HCT116 (cell line): ENCODE results near the gene SGSM2. TPM values are rescaled to one million over a fixed set of nuclear protein-coding genes. Genes with fewer than 3 reads are reported as not detected.

Experiments used
- ATAC-seq: fragments of 200-7000 bp; cut with Tn5 transposase; 2 replicates; pipeline ENCODE4 v1.9.1; 2020; ENCODE audit warnings: mild to moderate bottlenecking, moderate library complexity
- BruUV-seq: library from RNA; stranded (reverse); fragments of 400-500 nt; replicated peaks from 2 replicates; lab custom pipeline; 2021; lab: Mats Ljungman, UMichigan
- CTCF ChIA-PET: fragments of 300-600 bp; sonication (Branson Sonifier 250); formaldehyde crosslinking; loops from one replicate; lab custom pipeline; 2021; ENCODE audit warnings: antibody characterized with exemption; lab: Charles Lee
- POLR2A ChIA-PET: fragments of 300-600, 350-600 bp; sonication (Branson Sonifier 250); formaldehyde crosslinking; loops from one replicate; lab custom pipeline; 2021; ENCODE audit warnings: antibody characterized with exemption; lab: Charles Lee
- RAD21 ChIA-PET, 2 experiments: fragments of 300-600 bp; sonication (Branson Sonifier 250); formaldehyde crosslinking; loops; one replicate each; lab custom pipeline; 2023; ENCODE audit warnings: low total read pairs in 2 of 2; ENCODE audit not compliant: uncharacterized antibody in 2 of 2, unreplicated experiment in 2 of 2, low non-redundant PET in 1 of 2; lab: Charles Lee
- DNase-seq: peaks from one replicate; pipeline ENCODE4 v3.0.0-alpha.2; 2010; ENCODE audit warnings: low read depth, low spot score
- H2AFZ ChIP-seq: fragments of 200-600 bp; shearing (Covaris generic), sonication (generic); 2 replicates; pipeline ENCODE4 v1.6.1; 2017; ENCODE audit warnings: low read depth, mixed run types, mixed read lengths, antibody characterized with exemption, low read length; ENCODE audit not compliant: poor library complexity, severe bottlenecking
- H3K27ac ChIP-seq: 2 replicates; pipeline ENCODE4 v1.5.1; 2012; ENCODE audit warnings: low read depth, low read length
- H3K27me3 ChIP-seq: fragments of 200-600 bp; sonication (generic); 2 replicates; pipeline ENCODE4 v1.6.1; 2016; ENCODE audit warnings: mixed run types, low read length, mixed read lengths; ENCODE audit not compliant: insufficient read depth
- H3K36me3 ChIP-seq, 2 experiments: fragments of 200-500 bp in 1 of 2; fragments of 200-600 bp in 1 of 2; sonication (Bioruptor generic) in 1 of 2; sonication (generic) in 1 of 2; 2 replicates each; pipeline versions ENCODE4 v1.5.1 to v1.6.1; 2014 to 2016; ENCODE audit warnings: low read length in 2 of 2, inconsistent platforms in 1 of 2, mixed read lengths in 1 of 2, mixed run types in 1 of 2; ENCODE audit not compliant: insufficient read depth in 2 of 2, control insufficient read depth in 1 of 2
- H3K4me1 ChIP-seq, 2 experiments: fragments of 200-600 bp in 1 of 2; sonication (generic) in 1 of 2; 2 replicates each; pipeline versions ENCODE4 v1.5.1 to v1.6.1; 2012 to 2017; ENCODE audit warnings: low read length in 2 of 2, inconsistent platforms in 1 of 2, mild to moderate bottlenecking in 1 of 2, mixed read lengths in 1 of 2, mixed run types in 1 of 2, moderate library complexity in 1 of 2; ENCODE audit not compliant: insufficient read depth in 2 of 2, control insufficient read depth in 1 of 2
- H3K4me2 ChIP-seq: fragments of 200-600 bp; sonication (generic); 2 replicates; pipeline ENCODE4 v1.6.1; 2017; ENCODE audit warnings: mixed run types, low read length, mixed read lengths
- H3K4me3 ChIP-seq, 2 experiments: fragments of 200-600 bp in 1 of 2; sonication (generic) in 1 of 2; replicated peaks in 1 of 2; 2 replicates each; pipeline ENCODE4 v1.5.1; 2011 to 2016; ENCODE audit warnings: low read length in 2 of 2, control low read depth in 1 of 2, low read depth in 1 of 2, mild to moderate bottlenecking in 1 of 2, mixed read lengths in 1 of 2, mixed run types in 1 of 2
- H3K79me2 ChIP-seq: fragments of 200-600 bp; sonication (generic); 2 replicates; pipeline ENCODE4 v1.6.1; 2017; ENCODE audit warnings: mild to moderate bottlenecking, mixed run types, low read length, moderate library complexity, mixed read lengths; ENCODE audit not compliant: insufficient read depth
- H3K9ac ChIP-seq: fragments of 200-600 bp; sonication (generic); 2 replicates; pipeline ENCODE4 v1.6.1; 2016; ENCODE audit warnings: low read length, mixed read lengths
- H3K9me2 ChIP-seq: fragments of 200-600 bp; sonication (generic), shearing (Covaris generic); 2 replicates; pipeline ENCODE4 v1.6.1; 2017; ENCODE audit warnings: mixed run types, mild to moderate bottlenecking, moderate library complexity; ENCODE audit not compliant: insufficient read depth
- H3K9me3 ChIP-seq, 2 experiments: fragments of 200-500 bp in 1 of 2; fragments of 200-600 bp in 1 of 2; sonication (Bioruptor generic) in 1 of 2; sonication (generic) in 1 of 2; 2 replicates each; pipeline ENCODE4 v1.6.1; 2014 to 2017; ENCODE audit warnings: low read length in 2 of 2, mixed read lengths in 2 of 2, inconsistent platforms in 1 of 2, low read depth in 1 of 2, mild to moderate bottlenecking in 1 of 2, mixed run types in 1 of 2, moderate library complexity in 1 of 2; ENCODE audit not compliant: control insufficient read depth in 1 of 2, insufficient read depth in 1 of 2
- H4K20me1 ChIP-seq: fragments of 200-600 bp; sonication (generic), shearing (Covaris generic); 2 replicates; pipeline ENCODE4 v1.6.1; 2017; ENCODE audit warnings: mixed run types, mild to moderate bottlenecking, moderate library complexity; ENCODE audit not compliant: insufficient read depth
- ELF1 ChIP-seq: IDR thresholded peaks from 2 replicates; pipeline ENCODE4 v1.6.1; 2012; ENCODE audit warnings: low read depth, borderline replicate concordance
- POLR2A ChIP-seq: IDR thresholded peaks from 2 replicates; pipeline ENCODE4 v1.7.0; 2011; ENCODE audit warnings: borderline replicate concordance; ENCODE audit not compliant: insufficient read depth, insufficient read length; ENCODE audit errors: extremely low read depth
- SIN3A ChIP-seq: IDR thresholded peaks from 2 replicates; pipeline ENCODE4 v1.6.1; 2012; ENCODE audit warnings: low read depth
- SRF ChIP-seq: IDR thresholded peaks from 2 replicates; pipeline ENCODE4 v1.6.1; 2012; ENCODE audit warnings: low read depth
- TCF7L2 ChIP-seq: IDR thresholded peaks from 2 replicates; pipeline ENCODE4 v1.7.0; 2011; ENCODE audit warnings: borderline replicate concordance, inconsistent platforms; ENCODE audit not compliant: insufficient read depth, insufficient read length; ENCODE audit errors: extremely low read depth
- YY1 ChIP-seq: IDR thresholded peaks from 2 replicates; pipeline ENCODE4 v1.6.1; 2011; ENCODE audit warnings: low read length, low read depth, moderate library complexity, mild to moderate bottlenecking; ENCODE audit not compliant: insufficient replicate concordance; ENCODE audit errors: extremely low read depth
- ZFX ChIP-seq: fragments of 450-650 bp; IDR thresholded peaks from 2 replicates; pipeline ENCODE4 v1.6.1; 2017
- intact Hi-C: fragments of 100-400 bp; cut with micrococcal nuclease; formaldehyde crosslinking; loops from 2 replicates; pipeline ENCODE4 v1.10.0; 2022
- total RNA-seq: library from RNA; stranded (reverse); gene quantifications from one replicate; pipeline ENCODE4 v1.2.1, GENCODE V29; 2021; ENCODE audit not compliant: unreplicated experiment
- TF ChIP-seq, protein P1 (sequence below): IDR thresholded peaks from 2 replicates; pipeline ENCODE4 v1.6.1; 2012
- TF ChIP-seq, protein P2 (sequence below): IDR thresholded peaks from 2 replicates; pipeline ENCODE4 v1.6.1; 2012; ENCODE audit warnings: low read depth

Gene SGSM2
- total RNA-seq, 1 experiment from 2014 or later: 68.1 TPM

DNA sequence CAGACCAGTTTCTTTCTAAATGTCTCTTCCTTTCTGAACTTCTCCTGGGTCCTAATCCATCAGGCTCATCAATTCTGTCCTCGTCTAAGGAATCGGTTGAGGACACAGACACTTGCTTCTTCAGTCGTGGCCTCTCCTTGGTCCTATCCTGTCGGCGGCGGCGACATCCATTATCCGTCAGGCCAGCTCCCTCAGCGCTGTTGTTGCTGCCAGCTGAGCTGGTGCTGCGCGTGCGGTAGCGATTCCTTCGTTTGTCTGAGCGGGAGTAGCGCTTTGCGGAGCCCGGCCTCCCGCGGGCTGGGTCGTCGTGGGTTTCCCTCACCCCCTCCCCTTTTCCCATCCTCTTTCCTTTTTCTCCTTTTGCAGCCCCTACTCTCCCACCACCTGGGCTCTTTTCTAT, 37.5 kb upstream of the SGSM2 start:
- RAD21 ChIA-PET: no interaction called here
- BruUV-seq: no TSS peak
- intact Hi-C loops: no loop called here

More for the DNA sequence above, 37.5 kb upstream of the SGSM2 start:
- no peaks in the 10 kb centered on the region for H3K9me2 ChIP-seq
- TF ChIP-seq ELF1 (no peak), ZFX (no peak), YY1 (no peak), SRF (no peak), TCF7L2 (no peak), POLR2A (no peak), SIN3A (no peak)
- TF ChIP-seq, protein P1, sequence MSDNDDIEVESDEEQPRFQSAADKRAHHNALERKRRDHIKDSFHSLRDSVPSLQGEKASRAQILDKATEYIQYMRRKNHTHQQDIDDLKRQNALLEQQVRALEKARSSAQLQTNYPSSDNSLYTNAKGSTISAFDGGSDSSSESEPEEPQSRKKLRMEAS: no peak
- TF ChIP-seq, protein P2, sequence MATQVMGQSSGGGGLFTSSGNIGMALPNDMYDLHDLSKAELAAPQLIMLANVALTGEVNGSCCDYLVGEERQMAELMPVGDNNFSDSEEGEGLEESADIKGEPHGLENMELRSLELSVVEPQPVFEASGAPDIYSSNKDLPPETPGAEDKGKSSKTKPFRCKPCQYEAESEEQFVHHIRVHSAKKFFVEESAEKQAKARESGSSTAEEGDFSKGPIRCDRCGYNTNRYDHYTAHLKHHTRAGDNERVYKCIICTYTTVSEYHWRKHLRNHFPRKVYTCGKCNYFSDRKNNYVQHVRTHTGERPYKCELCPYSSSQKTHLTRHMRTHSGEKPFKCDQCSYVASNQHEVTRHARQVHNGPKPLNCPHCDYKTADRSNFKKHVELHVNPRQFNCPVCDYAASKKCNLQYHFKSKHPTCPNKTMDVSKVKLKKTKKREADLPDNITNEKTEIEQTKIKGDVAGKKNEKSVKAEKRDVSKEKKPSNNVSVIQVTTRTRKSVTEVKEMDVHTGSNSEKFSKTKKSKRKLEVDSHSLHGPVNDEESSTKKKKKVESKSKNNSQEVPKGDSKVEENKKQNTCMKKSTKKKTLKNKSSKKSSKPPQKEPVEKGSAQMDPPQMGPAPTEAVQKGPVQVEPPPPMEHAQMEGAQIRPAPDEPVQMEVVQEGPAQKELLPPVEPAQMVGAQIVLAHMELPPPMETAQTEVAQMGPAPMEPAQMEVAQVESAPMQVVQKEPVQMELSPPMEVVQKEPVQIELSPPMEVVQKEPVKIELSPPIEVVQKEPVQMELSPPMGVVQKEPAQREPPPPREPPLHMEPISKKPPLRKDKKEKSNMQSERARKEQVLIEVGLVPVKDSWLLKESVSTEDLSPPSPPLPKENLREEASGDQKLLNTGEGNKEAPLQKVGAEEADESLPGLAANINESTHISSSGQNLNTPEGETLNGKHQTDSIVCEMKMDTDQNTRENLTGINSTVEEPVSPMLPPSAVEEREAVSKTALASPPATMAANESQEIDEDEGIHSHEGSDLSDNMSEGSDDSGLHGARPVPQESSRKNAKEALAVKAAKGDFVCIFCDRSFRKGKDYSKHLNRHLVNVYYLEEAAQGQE: no peak
- H3K9me3 ChIP-seq: no peaks in the 10 kb centered on the region
- H3K27me3 ChIP-seq: no peaks in the 10 kb centered on the region
- H3K4me2 ChIP-seq: no peak overlapping the region
- H3K9ac ChIP-seq: no peak overlapping the region
- peaks cover 66% of the 10 kb centered on the region for H3K79me2 ChIP-seq
- POLR2A ChIA-PET: no interaction called here
- H3K27ac ChIP-seq: no peak overlapping the region
- H2AFZ ChIP-seq: no peak overlapping the region
- CTCF ChIA-PET: no interaction called here
- H4K20me1 ChIP-seq: no peaks in the 10 kb centered on the region
- DNase-seq: no peak
- H3K4me1 ChIP-seq: peaks cover 4 to 12% of the 10 kb centered on the region in 2 experiments; a peak in 2 of 4 replicates
- no peak overlapping the region for H3K4me3 ChIP-seq
- peaks cover 19 to 29% of the 10 kb centered on the region in 2 experiments; a peak in 3 of 4 replicates for H3K36me3 ChIP-seq
- no peak for ATAC-seq
